GM21515 (cell line): Measurements from ENCODE around the gene OSCAR.

Experiments
- ATAC-seq: cut with Tn5 transposase; IDR thresholded peaks from one replicate; pipeline ENCODE4 v1.9.1; 2021; ENCODE audit not compliant: unreplicated experiment

Gene OSCAR, protein sequence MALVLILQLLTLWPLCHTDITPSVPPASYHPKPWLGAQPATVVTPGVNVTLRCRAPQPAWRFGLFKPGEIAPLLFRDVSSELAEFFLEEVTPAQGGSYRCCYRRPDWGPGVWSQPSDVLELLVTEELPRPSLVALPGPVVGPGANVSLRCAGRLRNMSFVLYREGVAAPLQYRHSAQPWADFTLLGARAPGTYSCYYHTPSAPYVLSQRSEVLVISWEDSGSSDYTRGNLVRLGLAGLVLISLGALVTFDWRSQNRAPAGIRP

DNA sequence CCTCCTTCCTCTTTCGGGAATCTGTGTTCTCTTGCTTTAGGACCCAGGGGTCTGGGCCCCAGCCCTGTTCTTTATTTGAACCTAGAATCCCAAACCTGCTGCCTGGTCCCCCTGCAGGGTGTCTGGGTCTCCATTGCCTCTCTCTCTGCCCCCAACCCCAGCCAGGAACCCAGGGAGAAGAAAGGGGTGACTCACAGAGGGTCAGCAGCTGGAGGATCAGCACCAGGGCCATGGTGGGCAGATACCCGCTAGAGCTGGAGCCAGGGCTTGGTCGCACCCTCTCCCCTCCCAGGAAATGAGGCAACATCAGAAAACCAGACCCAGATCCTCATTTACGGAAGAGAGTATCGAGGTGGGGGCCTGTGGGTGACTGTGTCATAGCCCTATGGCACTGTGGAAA is at the start of gene OSCAR:
Gene OSCAR (minus strand): TSS at position 243 of the 400 bp plus-strand sequence. CDS start 11 bp downstream, at position 232.
- ATAC-seq, result no peak

DNA sequence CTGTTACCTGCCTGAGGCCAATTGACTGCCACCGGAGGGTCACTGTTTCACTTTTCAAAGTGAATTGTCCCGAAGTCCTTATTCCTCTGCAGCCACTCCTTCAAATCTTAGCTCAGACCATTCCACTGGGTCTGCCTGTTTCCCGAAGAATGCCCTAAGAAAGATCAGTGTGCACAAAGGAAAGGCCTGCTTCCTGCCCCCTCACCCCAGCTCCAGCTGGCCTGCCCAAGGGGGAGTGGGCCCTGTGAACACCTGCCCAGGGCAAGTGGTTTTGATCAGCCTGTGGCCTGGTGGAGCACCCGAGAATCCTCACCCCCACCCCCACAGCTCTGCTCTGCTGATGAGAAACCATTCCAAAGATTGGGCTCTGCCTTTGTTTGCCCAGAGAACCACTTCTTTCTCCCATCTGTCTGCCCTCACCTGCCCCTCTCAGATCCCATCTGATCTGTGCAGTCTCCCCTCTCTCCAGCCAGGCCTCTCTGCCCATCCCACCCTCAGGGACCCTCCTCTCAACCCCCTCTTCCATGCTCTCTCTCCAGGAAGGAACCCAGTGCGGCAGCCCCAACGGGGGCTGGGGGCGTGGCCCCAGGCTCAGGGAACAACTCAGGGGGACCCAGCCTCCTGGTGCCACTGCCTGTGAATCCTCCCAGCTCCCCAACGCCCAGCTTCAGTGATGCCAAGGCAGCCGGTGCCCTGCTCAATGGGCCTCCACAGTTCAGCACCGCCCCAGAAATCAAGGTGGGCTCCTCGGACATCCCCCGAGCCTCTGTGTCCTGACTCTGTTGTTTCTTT is 48.6 kb upstream of the OSCAR start:
- no peak for ATAC-seq

DNA sequence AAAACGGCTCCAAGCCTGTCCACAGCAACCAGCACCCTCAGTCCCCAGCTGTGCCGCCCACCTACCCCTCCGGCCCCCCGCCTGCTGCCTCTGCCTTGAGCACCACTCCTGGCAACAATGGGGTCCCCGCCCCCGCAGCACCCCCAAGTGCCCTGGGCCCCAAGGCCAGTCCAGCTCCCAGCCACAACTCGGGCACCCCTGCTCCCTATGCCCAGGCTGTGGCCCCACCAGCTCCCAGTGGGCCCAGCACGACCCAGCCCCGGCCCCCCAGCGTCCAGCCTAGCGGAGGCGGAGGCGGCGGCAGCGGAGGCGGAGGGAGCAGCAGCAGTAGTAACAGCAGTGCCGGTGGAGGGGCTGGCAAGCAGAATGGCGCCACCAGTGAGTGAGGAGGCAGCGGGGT is 47.6 kb upstream of the OSCAR start:
- no peak for ATAC-seq

DNA sequence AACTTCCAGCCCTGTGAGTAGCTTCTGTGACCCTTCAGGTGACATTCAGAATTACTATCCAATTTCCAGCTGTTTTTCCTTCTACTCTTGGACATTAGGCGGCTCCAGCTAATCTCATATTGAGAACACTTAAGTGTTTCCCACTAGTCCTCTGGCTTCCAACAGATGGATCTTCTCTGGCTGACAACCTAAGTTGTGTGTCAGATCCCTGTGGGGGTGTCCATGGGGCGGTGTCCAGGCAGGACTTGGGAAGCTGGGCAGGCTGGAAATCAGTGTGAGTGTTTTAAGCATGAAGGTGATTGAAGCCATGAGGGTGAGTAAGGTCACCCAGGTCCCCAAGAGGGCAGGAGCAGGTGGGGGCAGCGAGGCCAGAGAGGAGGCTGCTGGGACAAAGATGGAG is 47.1 kb upstream of the OSCAR start:
- no peak for ATAC-seq

DNA sequence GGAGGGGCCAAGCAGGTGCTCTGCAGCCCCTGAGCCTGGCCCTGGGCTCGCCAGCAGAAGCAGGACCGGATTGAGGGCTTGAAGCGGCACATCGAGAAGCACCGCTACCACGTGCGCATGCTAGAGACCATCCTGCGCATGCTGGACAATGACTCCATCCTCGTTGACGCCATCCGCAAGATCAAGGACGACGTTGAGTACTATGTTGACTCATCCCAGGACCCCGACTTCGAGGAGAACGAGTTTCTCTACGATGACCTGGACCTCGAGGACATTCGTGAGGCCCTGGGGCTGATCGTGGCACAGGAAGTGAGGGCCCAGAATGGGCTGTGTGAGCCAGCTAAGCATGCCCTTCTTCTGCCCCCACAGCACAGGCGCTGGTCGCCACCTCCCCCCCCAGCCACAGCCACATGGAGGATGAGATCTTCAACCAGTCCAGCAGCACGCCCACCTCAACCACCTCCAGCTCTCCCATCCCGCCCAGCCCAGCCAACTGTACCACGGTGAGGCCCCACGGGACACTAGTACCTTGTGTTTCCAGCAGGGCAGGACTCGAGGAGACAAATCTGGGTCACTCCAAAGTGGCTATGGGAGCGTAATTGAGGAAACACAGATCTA is 45.0 kb upstream of the OSCAR start:
- ATAC-seq, result no peak

DNA sequence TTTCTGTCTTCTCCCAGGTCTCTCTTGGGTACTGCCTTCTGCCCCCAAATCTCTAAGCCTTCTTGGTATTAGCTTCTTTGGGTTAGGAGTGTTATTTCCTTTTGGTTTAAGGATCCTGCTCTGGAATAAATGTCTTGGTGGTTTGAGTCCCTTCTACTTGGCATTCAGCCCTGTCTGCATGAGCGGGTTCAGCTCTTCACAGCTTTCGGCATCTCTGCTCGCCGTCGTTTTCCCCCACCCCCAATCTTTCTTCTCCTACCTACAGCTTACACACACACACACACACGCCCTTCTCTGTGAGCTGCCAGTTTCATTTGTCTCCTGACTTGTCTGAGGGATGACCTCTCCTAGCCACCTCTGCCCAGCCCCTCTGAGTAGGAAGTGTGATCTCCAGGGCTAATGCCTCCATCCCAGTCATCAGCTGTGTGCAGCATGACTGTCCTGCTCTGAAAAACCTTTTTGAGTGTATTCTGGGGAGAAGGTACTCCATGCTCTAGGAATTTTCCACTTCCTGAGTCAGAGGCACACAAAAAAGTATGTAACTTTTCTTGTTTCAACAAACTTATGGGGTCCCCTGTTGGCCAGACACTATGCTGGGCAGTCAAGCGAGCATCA is 41.7 kb upstream of the OSCAR start:
- no peak for ATAC-seq

DNA sequence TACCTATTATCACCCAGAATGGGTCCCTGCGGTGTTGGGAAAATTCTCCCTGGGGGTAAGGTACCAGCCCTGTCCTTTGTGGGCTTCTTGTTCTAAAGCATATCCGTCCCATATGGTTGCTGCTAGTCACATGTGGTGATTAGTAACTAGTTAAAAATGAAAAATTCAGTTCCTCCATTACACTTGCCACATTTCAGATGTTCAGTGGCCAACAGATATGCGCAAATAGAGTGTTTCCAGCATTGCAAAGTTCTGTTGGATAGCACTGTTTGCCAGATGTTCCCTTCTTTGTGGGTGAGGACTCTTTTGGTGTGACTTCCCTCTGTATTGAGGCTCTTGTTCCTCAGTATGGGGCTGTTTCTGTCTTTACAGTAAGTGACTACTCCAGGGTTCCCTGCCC is 40.8 kb upstream of the OSCAR start:
- no peak for ATAC-seq

DNA sequence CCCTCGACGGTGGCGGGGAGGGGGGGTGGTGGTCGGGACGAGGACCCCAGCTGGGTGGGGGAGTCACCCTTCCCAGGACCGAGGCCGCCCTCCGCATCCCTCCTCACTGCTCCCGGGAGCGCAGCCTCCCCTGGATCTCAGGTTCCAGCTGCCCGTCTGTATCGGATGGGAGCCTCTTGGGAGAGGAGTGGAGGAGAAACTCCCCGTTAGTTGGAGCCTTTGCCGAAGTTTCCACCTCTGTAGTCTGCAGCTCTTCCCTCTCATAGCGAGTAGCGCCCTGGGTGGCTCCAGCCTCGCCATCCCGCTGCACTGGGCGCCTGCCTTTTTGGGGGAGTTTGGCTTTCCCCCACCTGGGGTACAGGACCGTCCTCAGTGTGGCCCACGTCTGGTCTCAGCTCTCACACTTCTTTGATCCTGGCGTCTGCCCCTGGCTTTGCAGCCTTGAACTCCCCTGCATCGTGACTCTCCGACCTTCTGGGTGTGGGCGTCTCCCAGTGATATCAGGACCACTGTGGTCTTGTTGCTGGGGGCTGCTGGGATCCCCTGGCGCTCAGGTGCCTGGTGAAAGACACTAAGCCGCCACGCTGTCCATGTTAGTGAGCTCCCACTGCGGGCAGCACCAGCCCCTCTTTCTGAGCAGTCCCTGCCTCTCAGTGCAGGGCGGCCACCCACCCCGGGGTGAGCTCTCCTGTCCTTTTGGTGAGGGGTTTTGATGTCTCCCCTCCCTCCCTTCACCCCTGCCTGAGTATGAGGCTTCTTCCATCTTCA is 38.1 kb upstream of the OSCAR start:
- no peak for ATAC-seq

DNA sequence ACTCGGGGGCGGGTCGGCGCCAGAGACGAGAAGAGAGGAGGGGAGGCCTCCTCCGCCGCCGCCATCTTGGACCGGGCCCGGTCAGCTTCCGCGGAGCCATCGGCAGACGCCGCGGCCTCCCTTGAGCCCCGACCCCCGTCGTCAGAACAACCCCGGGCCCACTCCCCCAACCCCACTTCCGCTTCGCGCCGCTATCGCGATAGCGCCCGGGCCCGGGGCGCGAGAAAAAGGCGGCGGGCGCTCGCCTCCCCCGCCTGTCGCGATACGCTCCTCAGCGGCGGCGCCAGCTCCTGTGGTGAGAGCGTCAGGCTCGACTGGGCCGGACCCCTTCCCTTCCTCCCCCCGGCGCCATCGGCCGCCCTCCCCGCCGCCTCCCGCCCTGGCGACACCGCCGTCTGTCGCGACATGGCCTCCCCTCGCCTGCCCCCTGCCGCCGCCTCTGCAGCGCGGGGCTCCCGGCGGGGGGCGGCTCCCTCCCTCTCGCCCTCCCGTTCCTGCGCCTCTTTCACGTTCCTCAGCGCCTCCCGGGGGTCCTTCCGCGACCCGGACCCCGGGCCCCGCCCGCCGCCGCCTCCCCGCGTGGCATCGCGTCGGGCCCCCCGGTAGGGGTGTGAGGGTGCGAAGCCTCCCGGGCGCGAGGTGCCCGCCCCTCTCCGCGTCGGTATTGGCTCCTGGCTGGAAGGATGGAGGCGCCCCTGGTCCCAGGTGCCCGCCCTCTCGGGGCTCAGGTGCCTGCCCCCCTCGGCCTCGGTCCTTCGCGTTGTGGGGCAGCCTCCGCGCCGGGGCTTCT is 37.3 kb upstream of the OSCAR start, which contains the start of gene CNOT3:
Gene CNOT3 (plus strand): TSS at position 64 of the 790 bp plus-strand sequence. CDS start 5,217 bp downstream, outside the sequence.
- ATAC-seq, result no peak

DNA sequence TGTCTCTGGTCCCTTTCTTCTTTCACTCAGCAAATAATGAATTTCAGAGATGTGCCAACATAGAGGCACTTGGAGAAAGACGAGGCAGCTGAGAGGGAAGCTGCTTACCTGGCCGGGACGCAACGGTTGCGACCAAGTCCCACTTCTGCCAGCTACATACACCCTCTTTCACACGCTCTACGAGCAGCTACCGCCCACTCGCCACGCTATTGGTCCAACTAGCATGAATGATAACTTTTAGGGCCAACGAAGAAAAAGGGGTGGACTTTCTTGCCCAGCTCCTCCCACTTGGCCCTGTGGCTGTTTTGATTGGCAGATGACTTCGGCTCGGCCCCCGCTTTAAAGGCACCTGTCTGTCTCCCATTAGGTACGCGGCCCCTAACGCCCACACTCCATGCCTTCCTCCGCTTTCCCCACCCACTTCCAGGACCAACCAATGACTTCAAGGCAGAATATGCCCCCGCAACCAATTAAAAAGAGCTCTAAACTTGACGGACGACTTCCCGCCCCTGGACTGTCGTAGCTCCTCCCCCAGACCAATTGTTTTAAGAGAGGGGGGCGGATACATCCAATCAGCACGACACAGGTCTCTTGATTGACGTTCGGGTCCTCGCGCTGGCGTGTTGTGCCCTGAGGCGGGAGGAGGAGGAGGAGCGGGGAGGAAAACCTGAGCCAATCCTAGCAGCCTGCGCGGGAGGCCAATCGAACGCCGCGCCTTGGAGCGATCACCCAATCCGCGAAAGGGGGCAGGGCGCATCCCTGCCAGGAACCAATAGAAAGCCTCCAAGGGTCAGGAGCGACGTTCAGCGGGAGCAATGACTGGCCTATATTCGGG is 36.5 kb upstream of the OSCAR start:
- peak; percentile 72 for ATAC-seq

DNA sequence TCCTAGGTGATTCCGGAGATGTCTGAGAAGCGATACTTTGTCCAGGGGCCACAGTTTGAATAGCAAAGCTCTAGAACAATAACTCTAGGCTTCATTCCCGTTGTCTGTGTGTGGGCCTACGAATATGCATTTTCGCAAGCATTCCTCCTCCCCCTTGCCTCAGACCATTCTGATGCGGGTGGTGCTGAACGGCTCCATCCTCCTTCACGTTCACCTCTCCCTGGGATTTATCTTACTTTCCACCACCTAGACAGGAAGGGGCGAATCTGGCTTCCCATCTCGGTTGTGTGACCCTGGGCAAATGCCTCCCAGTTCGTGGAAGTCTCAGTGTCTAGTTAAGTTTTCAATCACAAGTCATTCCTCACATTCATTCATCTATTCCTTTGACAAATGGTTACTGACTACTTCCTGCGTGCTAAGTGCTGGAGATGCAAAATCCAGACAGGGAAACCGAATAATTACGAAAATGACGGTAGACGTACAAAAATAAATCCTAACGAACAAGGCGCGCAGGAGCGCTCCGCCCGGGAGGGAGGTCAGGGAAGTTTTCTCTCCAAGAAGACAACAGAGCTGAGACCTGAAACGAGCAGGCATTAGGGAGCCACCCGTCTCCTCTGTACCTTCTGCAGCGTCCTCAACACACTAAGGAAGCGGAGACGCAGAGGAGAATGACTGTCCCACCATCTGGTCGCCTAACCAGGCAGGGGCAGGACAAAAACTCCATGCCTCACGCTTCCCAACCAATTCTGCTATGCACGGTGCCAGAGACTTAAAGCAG is 35.7 kb upstream of the OSCAR start:
- no peak for ATAC-seq

DNA sequence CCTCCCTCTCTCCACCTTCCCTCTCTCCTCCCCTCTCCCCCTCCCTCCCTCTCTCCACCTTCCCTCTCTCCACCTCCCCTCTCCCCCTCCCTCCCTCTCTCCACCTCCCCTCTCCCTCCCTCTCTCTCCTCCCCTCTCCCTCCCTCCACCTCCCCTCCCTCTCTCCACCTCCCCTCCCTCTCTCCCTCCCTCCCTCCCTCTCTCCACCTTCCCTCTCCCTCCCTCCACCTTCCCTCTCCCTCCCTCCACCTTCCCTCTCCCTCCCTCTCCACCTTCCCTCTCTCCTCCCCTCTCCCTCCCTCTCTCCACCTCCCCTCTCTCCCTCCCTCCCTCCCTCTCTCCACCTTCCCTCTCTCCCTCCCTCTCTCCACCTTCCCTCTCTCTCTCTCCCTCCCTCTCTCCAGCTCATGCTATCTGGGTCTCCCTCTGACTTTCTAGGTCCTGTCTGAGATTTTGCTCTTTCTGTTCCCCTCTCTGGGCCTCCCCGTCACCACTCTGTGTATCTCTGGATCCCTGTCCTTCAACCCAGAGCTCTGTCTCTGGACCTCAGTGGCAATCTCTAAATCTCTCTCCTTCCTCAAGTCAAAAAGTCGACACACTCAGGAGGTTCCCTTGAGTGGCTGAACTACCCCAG is 33.5 kb upstream of the OSCAR start:
- no peak for ATAC-seq

DNA sequence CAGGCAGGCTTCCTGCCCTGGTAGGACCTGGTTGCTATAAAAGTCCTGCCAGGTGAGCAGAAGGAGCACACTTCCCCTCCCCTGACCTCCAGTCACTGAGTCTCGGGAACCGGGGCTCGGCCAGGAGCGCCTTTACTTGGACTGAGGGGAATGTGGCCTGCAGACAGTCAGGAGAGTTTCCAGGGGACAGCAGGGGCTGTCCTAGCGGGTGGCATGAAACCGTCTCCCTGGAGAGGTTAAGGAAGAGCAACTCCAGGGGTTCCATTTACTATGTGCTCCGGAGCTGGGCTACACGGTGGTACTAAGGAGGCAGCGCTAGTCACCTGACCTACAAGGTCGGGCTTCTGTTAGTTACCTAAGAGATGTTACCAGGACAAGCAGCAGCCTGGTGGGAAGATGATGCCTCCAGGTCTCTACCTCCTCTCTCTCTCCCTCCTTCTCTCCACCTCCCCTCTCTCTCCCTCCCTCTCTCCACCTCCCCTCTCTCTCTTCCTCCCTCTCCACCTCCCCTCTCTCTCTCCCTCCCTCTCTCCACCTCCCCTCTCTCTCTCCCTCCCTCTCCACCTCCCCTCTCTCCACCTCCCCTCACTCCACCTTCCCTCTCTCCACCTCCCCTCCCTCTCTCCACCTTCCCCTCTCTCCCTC is 32.8 kb upstream of the OSCAR start:
- ATAC-seq, result no peak

DNA sequence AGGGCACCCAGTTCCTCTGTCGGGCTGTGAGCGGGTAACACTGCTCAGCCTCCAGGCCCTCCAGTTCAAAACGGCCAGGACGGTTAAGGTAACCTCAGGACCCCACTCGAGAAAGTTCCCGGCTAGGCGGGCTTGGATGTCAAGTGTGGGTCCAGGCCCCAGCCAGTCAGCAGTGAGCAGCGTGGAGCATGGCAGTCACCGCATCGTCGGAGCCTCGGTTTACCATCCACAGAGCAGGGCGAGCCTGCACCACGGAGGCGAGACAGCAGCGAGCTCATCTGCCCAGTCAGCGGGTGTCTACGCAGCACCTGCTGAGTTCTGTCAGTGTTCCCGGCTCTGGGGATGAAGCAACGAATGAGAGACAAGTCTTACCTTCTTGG is 29.0 kb upstream of the OSCAR start:
- ATAC-seq, result no peak

DNA sequence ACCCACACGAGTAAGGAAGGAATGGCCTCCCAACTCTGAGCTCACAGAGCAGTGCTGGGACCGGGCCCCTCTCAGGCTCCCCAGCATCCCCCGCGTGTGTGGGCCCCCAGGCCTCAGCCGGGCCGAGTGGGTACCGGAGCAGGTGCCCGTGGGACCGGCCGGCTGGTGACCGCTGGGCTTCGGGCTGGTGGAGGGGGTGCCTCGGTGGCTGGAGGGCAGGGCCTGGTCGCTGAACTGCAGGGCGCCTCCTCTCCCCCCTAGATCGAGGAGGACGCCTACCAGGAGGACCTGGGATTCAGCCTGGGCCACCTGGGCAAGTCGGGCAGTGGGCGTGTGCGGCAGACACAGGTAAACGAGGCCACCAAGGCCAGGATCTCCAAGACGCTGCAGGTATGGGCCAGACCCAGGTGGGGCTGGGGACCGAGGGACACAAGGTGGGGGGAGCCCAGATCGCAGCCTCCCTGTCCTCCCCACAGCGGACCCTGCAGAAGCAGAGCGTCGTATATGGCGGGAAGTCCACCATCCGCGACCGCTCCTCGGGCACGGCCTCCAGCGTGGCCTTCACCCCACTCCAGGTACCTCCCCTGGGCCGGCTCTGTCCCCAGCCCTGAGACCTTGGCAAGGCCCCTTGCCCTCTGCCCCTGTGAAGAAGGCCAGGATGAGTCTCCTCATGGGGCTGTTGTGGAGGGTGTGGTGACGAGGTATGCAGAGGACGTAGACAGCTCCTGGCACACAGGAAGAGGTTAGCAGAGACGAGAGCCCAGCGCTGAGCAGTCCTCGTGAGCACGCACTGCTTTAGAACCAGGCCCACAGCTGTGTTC is 28.4 kb upstream of the OSCAR start:
- no peak for ATAC-seq

DNA sequence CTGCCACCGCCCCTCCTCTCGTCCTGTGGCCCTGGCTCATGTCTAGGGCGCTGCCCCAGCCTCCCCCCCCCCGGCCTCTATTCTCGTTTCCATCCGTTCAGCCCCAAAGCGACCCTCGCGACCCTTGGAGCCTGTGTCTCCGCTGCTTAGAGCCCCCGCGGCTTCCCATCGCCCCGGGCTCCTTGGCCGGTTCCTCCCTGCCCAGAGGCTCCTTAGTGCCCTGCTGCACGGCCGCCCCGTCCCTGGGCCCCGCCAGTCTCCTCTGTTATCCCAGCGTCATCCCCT is 27.8 kb upstream of the OSCAR start:
- no peak for ATAC-seq
